H9 (cell line): ENCODE measurements around the gene RBM4B. TPM values are rescaled to one million over a fixed set of nuclear protein-coding genes. Genes with fewer than 3 reads are reported as not detected.
A peak's percentile ranks its signal among the peaks of the same experiment; 100 is the strongest.

Experiments used
- DNase-seq: peaks from one replicate; pipeline ENCODE4 v3.0.0-alpha.2; 2017
- H2AFZ ChIP-seq: one replicate; pipeline ENCODE4 v1.6.1; 2013; ENCODE audit warnings: mild to moderate bottlenecking, low read length, control low read depth, moderate library complexity
- H2AK5ac ChIP-seq: 2 replicates; pipeline ENCODE4 v1.6.1; 2013; ENCODE audit warnings: low read length, control low read depth, mixed read lengths; ENCODE audit not compliant: insufficient read length
- H2BK120ac ChIP-seq: one replicate; pipeline ENCODE4 v1.6.1; 2013; ENCODE audit warnings: low read depth, mild to moderate bottlenecking, low read length, control low read depth, inconsistent platforms; ENCODE audit not compliant: poor library complexity, severe bottlenecking
- H2BK12ac ChIP-seq: 2 replicates; pipeline ENCODE4 v1.6.1; 2013; ENCODE audit warnings: low read length, control low read depth, mixed read lengths, low read depth; ENCODE audit not compliant: insufficient read length
- H2BK15ac ChIP-seq: 2 replicates; pipeline ENCODE4 v1.6.1; 2013; ENCODE audit warnings: low read depth, low read length, control low read depth
- H2BK20ac ChIP-seq: one replicate; pipeline ENCODE4 v1.6.1; 2013; ENCODE audit warnings: low read depth, mild to moderate bottlenecking, low read length, control low read depth, inconsistent platforms; ENCODE audit not compliant: poor library complexity, severe bottlenecking
- H2BK5ac ChIP-seq: 2 replicates; pipeline ENCODE4 v1.6.1; 2013; ENCODE audit warnings: low read length, control low read depth, mixed read lengths; ENCODE audit not compliant: insufficient read length
- H3K14ac ChIP-seq: 2 replicates; pipeline ENCODE4 v1.6.1; 2013; ENCODE audit warnings: low read length, control low read depth; ENCODE audit not compliant: insufficient read depth
- H3K18ac ChIP-seq: 2 replicates; pipeline ENCODE4 v1.6.1; 2013; ENCODE audit warnings: low read depth, mild to moderate bottlenecking, mixed read lengths, low read length, control low read depth; ENCODE audit not compliant: insufficient read length
- H3K23ac ChIP-seq: 2 replicates; pipeline ENCODE4 v1.6.1; 2013; ENCODE audit warnings: low read length, control low read depth, mixed read lengths, low read depth; ENCODE audit not compliant: insufficient read length
- H3K23me2 ChIP-seq: 2 replicates; pipeline ENCODE4 v1.6.1; 2013; ENCODE audit warnings: low read depth, mild to moderate bottlenecking, mixed read lengths, low read length, control low read depth; ENCODE audit not compliant: insufficient read length, poor library complexity, severe bottlenecking
- H3K27ac ChIP-seq: 2 replicates; pipeline ENCODE4 v1.5.1; 2013; ENCODE audit warnings: low read length, control low read depth, mixed read lengths, low read depth; ENCODE audit not compliant: insufficient read length
- H3K27me3 ChIP-seq: 2 replicates; pipeline ENCODE4 v1.6.1; 2013; ENCODE audit warnings: low read length, control low read depth, inconsistent platforms; ENCODE audit not compliant: insufficient read depth
- H3K4ac ChIP-seq: 2 replicates; pipeline ENCODE4 v1.6.1; 2013; ENCODE audit warnings: low read depth, mild to moderate bottlenecking, control low read depth, inconsistent platforms, low read length, moderate library complexity
- H3K4me1 ChIP-seq: 2 replicates; pipeline ENCODE4 v1.6.1; 2013; ENCODE audit warnings: low read length, control low read depth, inconsistent platforms; ENCODE audit not compliant: insufficient read depth
- H3K4me2 ChIP-seq: 2 replicates; pipeline ENCODE4 v1.6.1; 2013; ENCODE audit warnings: low read length, control low read depth, mixed read lengths; ENCODE audit not compliant: insufficient read length, insufficient read depth
- H3K56ac ChIP-seq: 2 replicates; pipeline ENCODE4 v1.6.1; 2013; ENCODE audit warnings: low read depth, mild to moderate bottlenecking, mixed read lengths, low read length, control low read depth; ENCODE audit not compliant: insufficient read length
- H3K79me1 ChIP-seq: 2 replicates; pipeline ENCODE4 v1.6.1; 2013; ENCODE audit warnings: low read depth, mild to moderate bottlenecking, moderate library complexity, low read length, control low read depth, inconsistent platforms; ENCODE audit not compliant: insufficient read depth, poor library complexity, severe bottlenecking
- H3K79me2 ChIP-seq: 2 replicates; pipeline ENCODE4 v1.6.1; 2013; ENCODE audit warnings: low read length, control low read depth, inconsistent platforms; ENCODE audit not compliant: insufficient read depth
- H3K9ac ChIP-seq: 2 replicates; pipeline ENCODE4 v1.6.1; 2013; ENCODE audit warnings: low read length, control low read depth, mixed read lengths; ENCODE audit not compliant: insufficient read length; ENCODE audit errors: extremely low read depth
- H3K9me3 ChIP-seq: one replicate; pipeline ENCODE4 v1.6.1; 2013; ENCODE audit warnings: low read depth, low read length, inconsistent platforms; ENCODE audit not compliant: control insufficient read depth
- H3T11ph ChIP-seq: one replicate; pipeline ENCODE4 v1.6.1; 2013; ENCODE audit warnings: mild to moderate bottlenecking, low read length, control low read depth, inconsistent platforms
- H4K20me1 ChIP-seq: one replicate; pipeline ENCODE4 v1.6.1; 2013; ENCODE audit not compliant: control insufficient read depth, insufficient read length, insufficient read depth
- H4K5ac ChIP-seq: 2 replicates; pipeline ENCODE4 v1.6.1; 2013; ENCODE audit warnings: low read depth, mild to moderate bottlenecking, mixed read lengths, low read length, control low read depth; ENCODE audit not compliant: insufficient read length
- H4K8ac ChIP-seq: replicated peaks from 2 replicates; pipeline ENCODE4 v1.6.1; 2013; ENCODE audit warnings: low read length, control low read depth, mixed read lengths, low read depth; ENCODE audit not compliant: insufficient read length
- H4K91ac ChIP-seq: 2 replicates; pipeline ENCODE4 v1.6.1; 2013; ENCODE audit warnings: low read depth, mild to moderate bottlenecking, moderate library complexity, mixed read lengths, low read length, control low read depth; ENCODE audit not compliant: insufficient read length
- H3K27ac Mint-ChIP-seq, 3 experiments: 2 replicates in 2 of 3; 3 replicates in 1 of 3; pipeline ENCODE4 v1.8.0; 2020 to 2021; ENCODE audit warnings: mixed read lengths in 3 of 3, mild to moderate bottlenecking in 1 of 3, moderate library complexity in 1 of 3
- H3K27me3 Mint-ChIP-seq: 2 replicates; pipeline ENCODE4 v1.8.0; 2021; ENCODE audit warnings: low read depth, mild to moderate bottlenecking, moderate library complexity, mixed read lengths
- H3K36me3 Mint-ChIP-seq, 3 experiments: 2 replicates in 2 of 3; 3 replicates in 1 of 3; pipeline ENCODE4 v1.8.0; 2020 to 2021; ENCODE audit warnings: low read depth in 3 of 3, mixed read lengths in 3 of 3; ENCODE audit not compliant: insufficient read depth in 1 of 3
- H3K4me1 Mint-ChIP-seq, 2 experiments: 2 replicates each; pipeline ENCODE4 v1.8.0; 2020; ENCODE audit warnings: mixed read lengths in 2 of 2
- H3K4me3 Mint-ChIP-seq, 2 experiments: 2 replicates in 1 of 2; 3 replicates in 1 of 2; pipeline ENCODE4 v1.8.0; 2020 to 2021; ENCODE audit warnings: mild to moderate bottlenecking in 2 of 2, mixed read lengths in 2 of 2, moderate library complexity in 1 of 2
- H3K9me3 Mint-ChIP-seq, 2 experiments: 2 replicates in 1 of 2; 3 replicates in 1 of 2; pipeline ENCODE4 v1.8.0; 2020; ENCODE audit warnings: mild to moderate bottlenecking in 2 of 2, mixed read lengths in 2 of 2, moderate library complexity in 1 of 2
- WGBS: extraction: QIAGEN DNeasy Blood & Tissue Kit; methylation state at CpG from one replicate; pipeline ENCODE4 v1.1.7; 2013; ENCODE audit warnings: missing lambda C conversion rate, low lambda C conversion rate, mixed read lengths; ENCODE audit not compliant: insufficient read length; ENCODE audit errors: extremely low coverage; 5-methylcytosine and 5-hydroxymethylcytosine counted together
- total RNA-seq: library from RNA; stranded (reverse); gene quantifications from 2 replicates; pipeline ENCODE4 v1.2.1, GENCODE V29; 2021
- TF ChIP-seq, protein P1 (sequence below): fragments of 200-600 bp; sonication (generic); conservative IDR thresholded peaks from 3 replicates; pipeline ENCODE4 v1.8.0; 2021; ENCODE audit warnings: antibody characterized with exemption, mild to moderate bottlenecking

Gene RBM4B
- total RNA-seq, 1 experiment from 2014 or later, result 34.0 TPM

GRCh38 chr11:66708701-66709100 lies 31.0 kb upstream of the RBM4B start:
- Histone ChIP-seq H3K9me3 (no peaks in the 10 kb centered on the region), H3K27me3 (no peaks in the 10 kb centered on the region), H3T11ph (no peak overlapping the region), H3K27ac (no peak overlapping the region), H2AK5ac (no peak overlapping the region), H3K14ac (no peak overlapping the region), H2BK120ac (no peak overlapping the region), H3K4ac (no peak overlapping the region), H2BK15ac (no peak overlapping the region), H2BK5ac (no peak overlapping the region), H4K5ac (no peak overlapping the region), H2BK20ac (no peak overlapping the region), H2BK12ac (no peak overlapping the region), H4K8ac (no peak overlapping the region), H3K9ac (no peak overlapping the region), H3K23ac (no peak overlapping the region), H3K18ac (no peak overlapping the region), H3K79me2 (no peaks in the 10 kb centered on the region), H3K4me2 (no peak overlapping the region), H4K91ac (no peak overlapping the region), H3K56ac (no peak overlapping the region), H4K20me1 (no peaks in the 10 kb centered on the region), H3K23me2 (no peaks in the 10 kb centered on the region), H3K79me1 (no peaks in the 10 kb centered on the region), H2AFZ (no peak overlapping the region), H3K4me1 (no peaks in the 10 kb centered on the region)
- Mint-ChIP-seq H3K4me3 (no peak overlapping the region), H3K9me3 (no peaks in the 10 kb centered on the region), H3K27me3 (no peaks in the 10 kb centered on the region), H3K36me3 (peaks cover 22 to 85% (median 73%) of the 10 kb centered on the region in 3 experiments; a peak in 6 of 7 replicates), H3K27ac (peak overlapping the region; percentile 10 to 83 (median 76); a peak in 5 of 7 replicates), H3K4me1 (no peaks in the 10 kb centered on the region)
- no CpG with 5 or more reads among the region's 14 CpGs for WGBS
- DNase-seq, result no peak
- TF ChIP-seq, protein P1, sequence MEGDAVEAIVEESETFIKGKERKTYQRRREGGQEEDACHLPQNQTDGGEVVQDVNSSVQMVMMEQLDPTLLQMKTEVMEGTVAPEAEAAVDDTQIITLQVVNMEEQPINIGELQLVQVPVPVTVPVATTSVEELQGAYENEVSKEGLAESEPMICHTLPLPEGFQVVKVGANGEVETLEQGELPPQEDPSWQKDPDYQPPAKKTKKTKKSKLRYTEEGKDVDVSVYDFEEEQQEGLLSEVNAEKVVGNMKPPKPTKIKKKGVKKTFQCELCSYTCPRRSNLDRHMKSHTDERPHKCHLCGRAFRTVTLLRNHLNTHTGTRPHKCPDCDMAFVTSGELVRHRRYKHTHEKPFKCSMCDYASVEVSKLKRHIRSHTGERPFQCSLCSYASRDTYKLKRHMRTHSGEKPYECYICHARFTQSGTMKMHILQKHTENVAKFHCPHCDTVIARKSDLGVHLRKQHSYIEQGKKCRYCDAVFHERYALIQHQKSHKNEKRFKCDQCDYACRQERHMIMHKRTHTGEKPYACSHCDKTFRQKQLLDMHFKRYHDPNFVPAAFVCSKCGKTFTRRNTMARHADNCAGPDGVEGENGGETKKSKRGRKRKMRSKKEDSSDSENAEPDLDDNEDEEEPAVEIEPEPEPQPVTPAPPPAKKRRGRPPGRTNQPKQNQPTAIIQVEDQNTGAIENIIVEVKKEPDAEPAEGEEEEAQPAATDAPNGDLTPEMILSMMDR, result no peak
